Aorta (tissue), 5 donors: Measurements from ENCODE around the gene DYRK1A. TPM values are rescaled to one million over a fixed set of nuclear protein-coding genes. Genes with fewer than 3 reads are reported as not detected.

Experiments
- ATAC-seq: fragments of 200-7000 bp; cut with Tn5 transposase; one replicate; pipeline ENCODE4 v1.9.1; 2022; ENCODE audit warnings: moderate library complexity; ENCODE audit not compliant: low FRiP score
- DNase-seq, 2 donors: peaks; one replicate each; pipeline ENCODE4 v3.0.0-alpha.2; 2020
- H3K27ac ChIP-seq, 2 donors: one replicate each; pipeline ENCODE4 v1.5.1; 2013; ENCODE audit warnings: low read length in 2 of 2, mild to moderate bottlenecking in 2 of 2, moderate library complexity in 2 of 2, control low read depth in 1 of 2, inconsistent platforms in 1 of 2, low read depth in 1 of 2
- H3K27me3 ChIP-seq, 2 donors: one replicate each; pipeline ENCODE4 v1.6.1; 2013; ENCODE audit warnings: control low read depth in 1 of 2, low read length in 1 of 2, mild to moderate bottlenecking in 1 of 2, moderate library complexity in 1 of 2; ENCODE audit not compliant: insufficient read depth in 2 of 2, control insufficient read depth in 1 of 2
- H3K36me3 ChIP-seq, 2 donors: one replicate each; pipeline ENCODE4 v1.6.1; 2013; ENCODE audit warnings: control low read depth in 1 of 2, low read length in 1 of 2, mild to moderate bottlenecking in 1 of 2; ENCODE audit not compliant: insufficient read depth in 2 of 2, control insufficient read depth in 1 of 2
- H3K4me1 ChIP-seq, 2 donors: one replicate each; pipeline ENCODE4 v1.6.1; 2013; ENCODE audit warnings: low read length in 2 of 2, control low read depth in 1 of 2, mild to moderate bottlenecking in 1 of 2, moderate library complexity in 1 of 2; ENCODE audit not compliant: insufficient read depth in 2 of 2, control insufficient read depth in 1 of 2
- H3K4me3 ChIP-seq, 2 donors: one replicate each; pipeline ENCODE4 v1.5.1; 2013; ENCODE audit warnings: low read length in 2 of 2, control low read depth in 1 of 2, mild to moderate bottlenecking in 1 of 2
- H3K9me3 ChIP-seq: one replicate; pipeline ENCODE4 v1.6.1; 2013; ENCODE audit warnings: mild to moderate bottlenecking, low read length; ENCODE audit not compliant: control insufficient read depth
- WGBS, 2 donors: extraction: QIAGEN DNeasy Blood & Tissue Kit; methylation state at CpG; one replicate each; pipeline ENCODE4 v1.1.7; 2013; 5-methylcytosine and 5-hydroxymethylcytosine counted together
- intact Hi-C, 2 donors: fragments of 100-400 bp; cut with DNase I; formaldehyde crosslinking; loops; one replicate each; pipeline versions ENCODE4 v1.14.2 to v1.15.0; 2022
- polyA plus RNA-seq, 2 donors: library from polyadenylated mRNA; stranded (reverse); fragments of 200-250 nt; gene quantifications; one replicate each; pipeline ENCODE4 v1.2.3, GENCODE V29; 2013
- total RNA-seq, 2 donors: library from RNA; stranded (reverse); fragmentation: NEBNext Ultra II Directional; extraction: Animal tissue kit (Norgen Biotek cat#: 25700); gene quantifications; one replicate each; pipeline ENCODE4 v1.2.1, GENCODE V29; 2021
- donor health status: healthy with polysubstance abuse.
- donor health status: Bipolar disorder and iron deficiency.
- donor health status: DM: no; HTN: no; CAD: no.
- donor health status: DM: no; HTN: no; CAD: no.
- donor health status: DM: yes; HTN: yes; CAD: no.

DYRK1A gene
- total and polyA plus RNA-seq, 4 donors: 8.8 to 76.6 (median 45.8) TPM

- Histone ChIP-seq H3K27me3 (no peaks in the 10 kb centered on the region), H3K4me1 (no peaks in the 10 kb centered on the region), H3K36me3 (no peaks in the 10 kb centered on the region), H3K9me3 (no peaks in the 10 kb centered on the region), H3K4me3 (no peak overlapping the region), H3K27ac (no peak overlapping the region)
- DNase-seq (no peak), ATAC-seq (no peak)
- intact Hi-C loops: no loop called here
- WGBS, 2 donors: 85 to 86% methylated on average over 15 of the region's 15 CpGs
These were observed 188.2 kb downstream of the DYRK1A start for GRCh38 chr21:37554661-37555379.

- WGBS, 2 donors: 83 to 85% methylated on average over 15 of the region's 15 CpGs
- no peaks in the 10 kb centered on the region for H3K4me1 ChIP-seq
- intact Hi-C loops: no loop called here
- no peaks in the 10 kb centered on the region for H3K36me3 ChIP-seq
- no peak overlapping the region for H3K27ac ChIP-seq
- H3K27me3 ChIP-seq: no peaks in the 10 kb centered on the region
- ATAC-seq: no peak
- no peaks in the 10 kb centered on the region for H3K9me3 ChIP-seq
- no peak for DNase-seq
- H3K4me3 ChIP-seq: no peak overlapping the region
These were observed 189.2 kb downstream of the DYRK1A start for GRCh38 chr21:37555672-37556261.

GRCh38 chr21:37557261-37557950 is 190.8 kb downstream of the DYRK1A start:
- no peak for ATAC-seq
- no peak overlapping the region for H3K27ac ChIP-seq
- H3K4me3 ChIP-seq: no peak overlapping the region
- no peaks in the 10 kb centered on the region for H3K27me3 ChIP-seq
- intact Hi-C loops: no loop called here
- 78 to 81% methylated on average over 8 of the region's 8 CpGs for WGBS, 2 donors
- H3K36me3 ChIP-seq: no peaks in the 10 kb centered on the region
- no peaks in the 10 kb centered on the region for H3K9me3 ChIP-seq
- no peaks in the 10 kb centered on the region for H3K4me1 ChIP-seq
- no peak for DNase-seq

GRCh38 chr21:37558676-37559211 is 192.2 kb downstream of the DYRK1A start:
- Histone ChIP-seq H3K27ac (no peak overlapping the region), H3K27me3 (no peaks in the 10 kb centered on the region), H3K4me3 (no peak overlapping the region), H3K4me1 (no peaks in the 10 kb centered on the region), H3K9me3 (no peaks in the 10 kb centered on the region), H3K36me3 (no peaks in the 10 kb centered on the region)
- WGBS, 2 donors: 95% methylated on average over 8 of the region's 8 CpGs
- intact Hi-C loops: no loop called here
- ATAC-seq: no peak
- no peak for DNase-seq

- DNase-seq (no peak), ATAC-seq (no peak)
- WGBS, 2 donors: 91 to 94% methylated on average over 5 of the region's 5 CpGs
- Histone ChIP-seq H3K27ac (no peak overlapping the region), H3K4me1 (no peaks in the 10 kb centered on the region), H3K36me3 (no peaks in the 10 kb centered on the region), H3K9me3 (no peaks in the 10 kb centered on the region), H3K27me3 (no peaks in the 10 kb centered on the region), H3K4me3 (no peak overlapping the region)
- intact Hi-C loops: loop anchor here (5.0 to 10.0 kb wide), 3 partner anchors 186 to 296 kb away; partner anchors contain the start of genes VPS26C (in 2 of the 2) and DYRK1A (in 1 of the 2)
These were observed 193.8 kb downstream of the DYRK1A start for GRCh38 chr21:37560385-37560784.

- WGBS, 2 donors: 90 to 99% methylated on average over 7 of the region's 7 CpGs
- Histone ChIP-seq H3K4me3 (no peak overlapping the region), H3K36me3 (no peaks in the 10 kb centered on the region), H3K27ac (no peak overlapping the region), H3K4me1 (no peaks in the 10 kb centered on the region), H3K27me3 (no peaks in the 10 kb centered on the region), H3K9me3 (no peaks in the 10 kb centered on the region)
- ATAC-seq (no peak), DNase-seq (no peak)
- intact Hi-C loops: loop anchor here (5.0 to 10.0 kb wide), 3 partner anchors 187 to 297 kb away; partner anchors contain the start of genes VPS26C (in 2 of the 2) and DYRK1A (in 1 of the 2)
These were observed 194.9 kb downstream of the DYRK1A start for GRCh38 chr21:37561506-37561905.

GRCh38 chr21:37561941-37562919 is 195.7 kb downstream of the DYRK1A start:
- H3K36me3 ChIP-seq: no peaks in the 10 kb centered on the region
- intact Hi-C loops: loop anchor here (5.0 to 10.0 kb wide), 3 partner anchors 187 to 297 kb away; partner anchors contain the start of genes VPS26C (in 2 of the 2) and DYRK1A (in 1 of the 2)
- 94 to 97% methylated on average over 11 of the region's 11 CpGs for WGBS, 2 donors
- H3K4me1 ChIP-seq: no peaks in the 10 kb centered on the region
- no peak for ATAC-seq
- H3K27ac ChIP-seq: no peak overlapping the region
- no peaks in the 10 kb centered on the region for H3K9me3 ChIP-seq
- DNase-seq: no peak
- no peak overlapping the region for H3K4me3 ChIP-seq
- no peaks in the 10 kb centered on the region for H3K27me3 ChIP-seq
